Fibroblast of lung (primary cell): ENCODE data around the gene NRP1. TPM values are rescaled to one million over a fixed set of nuclear protein-coding genes. Genes with fewer than 3 reads are reported as not detected.

Experiments used
- DNase-seq, 2 donors: peaks; one replicate each; pipeline versions ENCODE4 v3.0.0 to v3.0.0-alpha.2; 2010; ENCODE audit warnings: low read depth in 2 of 2
- H2AFZ ChIP-seq: 2 replicates; pipeline ENCODE4 v1.5.1; 2012; ENCODE audit warnings: low read length, control low read depth, inconsistent platforms
- H3K27ac ChIP-seq: 2 replicates; pipeline ENCODE4 v1.5.1; 2011; ENCODE audit warnings: low read length, control low read depth; ENCODE audit not compliant: insufficient read depth
- H3K27me3 ChIP-seq: 2 replicates; pipeline ENCODE4 v1.5.1; 2011; ENCODE audit warnings: mild to moderate bottlenecking, low read length; ENCODE audit not compliant: control insufficient read depth, insufficient read depth
- H3K36me3 ChIP-seq: 2 replicates; pipeline ENCODE4 v1.5.1; 2011; ENCODE audit warnings: low read length; ENCODE audit not compliant: control insufficient read depth, insufficient read depth
- H3K4me1 ChIP-seq: 2 replicates; pipeline ENCODE4 v1.5.1; 2011; ENCODE audit warnings: low read length; ENCODE audit not compliant: control insufficient read depth, insufficient read depth; ENCODE audit errors: extremely low read depth
- H3K4me2 ChIP-seq: 2 replicates; pipeline ENCODE4 v1.5.1; 2011; ENCODE audit warnings: low read length, control low read depth; ENCODE audit not compliant: insufficient read depth; ENCODE audit errors: extremely low read depth
- H3K4me3 ChIP-seq, 4 experiments: fragments of 200-600 bp in 1 of 4; sonication (generic) in 1 of 4; replicated peaks in 1 of 4; 2 replicates each; pipeline ENCODE4 v1.5.1; 2011 to 2016; ENCODE audit warnings: low read length in 4 of 4, low read depth in 3 of 4, mild to moderate bottlenecking in 3 of 4, control low read depth in 2 of 4, inconsistent platforms in 1 of 4, mixed read lengths in 1 of 4; ENCODE audit not compliant: insufficient read depth in 1 of 4; ENCODE audit errors: control extremely low read depth in 1 of 4
- H3K79me2 ChIP-seq: 2 replicates; pipeline ENCODE4 v1.5.1; 2012; ENCODE audit warnings: mild to moderate bottlenecking, low read length, inconsistent platforms; ENCODE audit not compliant: control insufficient read depth, insufficient read depth
- H3K9ac ChIP-seq: 2 replicates; pipeline ENCODE4 v1.5.1; 2011; ENCODE audit warnings: mild to moderate bottlenecking, low read length, control low read depth; ENCODE audit not compliant: insufficient read depth
- H3K9me3 ChIP-seq: 2 replicates; pipeline ENCODE4 v1.5.1; 2012; ENCODE audit warnings: low read depth, low read length; ENCODE audit not compliant: control insufficient read depth, insufficient read depth
- H4K20me1 ChIP-seq: 2 replicates; pipeline ENCODE4 v1.5.1; 2011; ENCODE audit warnings: low read length; ENCODE audit not compliant: control insufficient read depth, insufficient read depth; ENCODE audit errors: extremely low read depth
- CTCF ChIP-seq, 2 donors: IDR thresholded peaks in 1 of 2; conservative IDR thresholded peaks in 1 of 2; 1 replicate in 1 of 2; 2 replicates in 1 of 2; pipeline ENCODE4 v1.5.1; 2011 to 2012; ENCODE audit warnings: low read length in 2 of 2, control low read depth in 1 of 2, inconsistent platforms in 1 of 2, low read depth in 1 of 2, mild to moderate bottlenecking in 1 of 2
- EZH2 ChIP-seq: IDR thresholded peaks from 2 replicates; pipeline ENCODE4 v1.5.1; 2012; ENCODE audit warnings: low read length, control low read depth, mild to moderate bottlenecking; ENCODE audit errors: missing control alignments
- polyA plus RNA-seq, 2 donors: library from polyadenylated mRNA; depleted of rRNA in 1 of 2; stranded (reverse) in 1 of 2; unstranded in 1 of 2; fragments of >200 nt; gene quantifications; 2 replicates each; pipeline ENCODE4 v1.2.1, GENCODE V29; 2011 to 2012; ENCODE audit warnings: missing spikeins in 1 of 2
- total RNA-seq: library from RNA; depleted of rRNA; stranded (reverse); fragments of >200 nt; gene quantifications from 2 replicates; pipeline ENCODE4 v1.2.1, GENCODE V29; 2014

Gene NRP1
- total and polyA plus RNA-seq, 2 donors (not counting 1 experiment from before 2014, with no cell fraction given): 187 to 373 TPM

GRCh38 chr10:33314811-33315561 lies 19.5 kb downstream of the NRP1 start:
- peak overlapping the region; percentile 13 for H3K4me2 ChIP-seq
- H3K27ac ChIP-seq: no peak overlapping the region
- no peak overlapping the region for H3K9ac ChIP-seq
- peaks cover 94% of the 10 kb centered on the region for H3K79me2 ChIP-seq
- H3K4me3 ChIP-seq: no peak overlapping the region
- TF ChIP-seq EZH2 (no peak), CTCF (conservative IDR thresholded peaks at IDR 0.05 in 1 of 2, IDR thresholded peaks at IDR 0.05 in 1 of 2; ENCODE audit: low read depth in 1 of 2, low read length in 2 of 2) (no peak)
- H4K20me1 ChIP-seq: no peaks in the 10 kb centered on the region
- H3K9me3 ChIP-seq: no peaks in the 10 kb centered on the region
- H2AFZ ChIP-seq: no peak overlapping the region
- H3K27me3 ChIP-seq: no peaks in the 10 kb centered on the region
- H3K4me1 ChIP-seq: peaks cover 4% of the 10 kb centered on the region
- H3K36me3 ChIP-seq: no peaks in the 10 kb centered on the region
- DNase-seq: peak; percentile 60 to 89

- no peaks in the 10 kb centered on the region for H3K27me3 ChIP-seq
- H3K4me2 ChIP-seq: no peak overlapping the region
- H3K4me3 ChIP-seq: no peak overlapping the region
- no peaks in the 10 kb centered on the region for H3K9me3 ChIP-seq
- no peaks in the 10 kb centered on the region for H3K36me3 ChIP-seq
- no peak overlapping the region for H2AFZ ChIP-seq
- no peaks in the 10 kb centered on the region for H4K20me1 ChIP-seq
- H3K9ac ChIP-seq: no peak overlapping the region
- no peak overlapping the region for H3K27ac ChIP-seq
- H3K4me1 ChIP-seq: peaks cover 10% of the 10 kb centered on the region
- DNase-seq: no peak
- TF ChIP-seq EZH2: no peak
- no peak for TF ChIP-seq CTCF (conservative IDR thresholded peaks at IDR 0.05 in 1 of 2, IDR thresholded peaks at IDR 0.05 in 1 of 2; ENCODE audit: low read depth in 1 of 2, low read length in 2 of 2)
- H3K79me2 ChIP-seq: peaks cover 91% of the 10 kb centered on the region
These were observed 22.8 kb downstream of the NRP1 start for GRCh38 chr10:33311640-33312039.

- no peak for DNase-seq
- H4K20me1 ChIP-seq: peaks cover 2% of the 10 kb centered on the region
These were observed 23.6 kb downstream of the NRP1 start for GRCh38 chr10:33310853-33311252.

More at GRCh38 chr10:33310853-33311252, 23.6 kb downstream of the NRP1 start:
- H3K4me2 ChIP-seq: no peak overlapping the region
- peaks cover 14% of the 10 kb centered on the region for H3K4me1 ChIP-seq
- TF ChIP-seq CTCF (conservative IDR thresholded peaks at IDR 0.05 in 1 of 2, IDR thresholded peaks at IDR 0.05 in 1 of 2; ENCODE audit: low read depth in 1 of 2, low read length in 2 of 2) (no peak), EZH2 (no peak)
- no peaks in the 10 kb centered on the region for H3K27me3 ChIP-seq
- H3K27ac ChIP-seq: no peak overlapping the region
- no peaks in the 10 kb centered on the region for H3K36me3 ChIP-seq
- peaks cover 91% of the 10 kb centered on the region for H3K79me2 ChIP-seq
- H3K9me3 ChIP-seq: no peaks in the 10 kb centered on the region
- H2AFZ ChIP-seq: no peak overlapping the region
- no peak overlapping the region for H3K4me3 ChIP-seq
- no peak overlapping the region for H3K9ac ChIP-seq
